ENCODE results near the gene USP51.

- TF ChIP-seq CTCF (IDR thresholded peaks at IDR 0.05) (no peak), POLR2AphosphoS5 (IDR thresholded peaks at IDR 0.05) (no peak), POLR2A (IDR thresholded peaks at IDR 0.05) (no peak)
Measured at GRCh38 chrX:55487143-55487542, 2.5 kb downstream of the USP51 start.
